ENCODE measurements around the gene DNM1.
"Not testable (repeated sequence)": the region's sequence is repeated elsewhere in the genome, so short reads cannot be mapped to it uniquely, and the experiment has no call there.

Gene DNM1

GRCh38 chr9:128271512-128271911 is 68.3 kb downstream of the DNM1 start:
- no peaks in the 10 kb centered on the region for H3K9me3 ChIP-seq (ENCODE audit: control insufficient read depth, low read length)
- peaks cover 9% of the 10 kb centered on the region for H3K4me1 ChIP-seq (ENCODE audit: control insufficient read depth, insufficient read depth, low read length)
- H3K36me3 ChIP-seq (ENCODE audit: control insufficient read depth, insufficient read depth, low read length), result peaks cover 5% of the 10 kb centered on the region
- no peak overlapping the region for H3K4me3 ChIP-seq (ENCODE audit: low read length)
- no peaks in the 10 kb centered on the region for H3K27me3 ChIP-seq (ENCODE audit: control insufficient read depth, insufficient read depth, low read length)
- no peak overlapping the region for H3K9ac ChIP-seq (ENCODE audit: low read length)

- peak overlapping the region; percentile 93 for H3K4me3 ChIP-seq (ENCODE audit: low read length)
- H3K4me1 ChIP-seq (ENCODE audit: control insufficient read depth, insufficient read depth, low read length), result peaks cover 18% of the 10 kb centered on the region
- no peaks in the 10 kb centered on the region for H3K27me3 ChIP-seq (ENCODE audit: control insufficient read depth, insufficient read depth, low read length)
- no peak overlapping the region for H3K9ac ChIP-seq (ENCODE audit: low read length)
- H3K9me3 ChIP-seq (ENCODE audit: control insufficient read depth, low read length), result no peaks in the 10 kb centered on the region
- no peaks in the 10 kb centered on the region for H3K36me3 ChIP-seq (ENCODE audit: control insufficient read depth, insufficient read depth, low read length)
These were observed 71.1 kb downstream of the DNM1 start for GRCh38 chr9:128274245-128274644.

DNA sequence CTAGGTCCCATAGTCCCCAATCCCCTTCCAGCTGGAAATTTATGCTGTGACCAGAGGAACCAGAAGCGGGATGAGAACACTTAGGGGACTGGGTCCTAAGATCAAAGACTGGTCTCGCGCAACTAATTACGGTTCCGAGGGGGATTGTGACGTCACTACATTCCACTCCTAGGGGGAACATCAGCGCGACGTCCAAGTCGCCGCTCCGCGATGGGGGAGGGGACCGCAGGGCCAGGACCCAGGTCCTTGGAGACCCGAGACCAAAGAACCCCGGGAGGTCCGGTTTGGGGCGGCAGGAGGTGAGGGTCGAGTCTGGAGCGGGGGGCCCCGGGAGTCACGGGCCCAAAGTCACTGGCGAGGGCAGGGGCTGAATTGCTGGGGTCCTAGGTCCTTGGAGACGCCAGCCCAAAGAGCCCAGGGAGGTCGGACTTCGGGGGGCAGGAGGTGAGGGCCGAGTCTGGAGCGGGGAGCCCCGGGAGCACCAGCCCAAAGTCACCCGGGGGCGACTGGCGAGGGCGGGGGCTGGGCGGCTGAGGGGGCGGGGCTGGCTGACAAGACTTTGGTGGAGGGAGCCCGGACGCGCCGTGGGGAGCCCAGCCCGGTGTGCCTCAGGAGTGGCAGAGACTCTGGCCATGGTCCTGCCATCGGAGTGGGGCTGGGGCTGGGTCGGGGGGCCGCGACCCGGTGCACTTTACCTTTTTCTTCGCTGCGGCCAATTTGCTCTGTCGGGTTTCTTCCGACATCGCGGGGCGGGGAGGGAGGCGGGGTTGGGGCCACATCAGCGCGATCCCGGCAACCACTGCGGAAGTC is 72.2 kb downstream of the DNM1 start, which contains the start of gene GOLGA2:
Gene GOLGA2, minus strand, starts transcription at position 810 of the 810 bp plus-strand sequence. Its CDS starts 31 bp downstream, at position 779.
- Histone ChIP-seq H3K36me3 (ENCODE audit: control insufficient read depth, insufficient read depth, low read length) (no peaks in the 10 kb centered on the region), H3K9ac (ENCODE audit: low read length) (peak within 1 kb of the TSS; percentile 94)

GRCh38 chr9:128276008-128276573 is 72.9 kb downstream of the DNM1 start, which contains the start of gene SWI5:
Gene SWI5 (plus strand): TSS chr9:128276276.
- no peaks in the 10 kb centered on the region for H3K27me3 ChIP-seq (ENCODE audit: control insufficient read depth, insufficient read depth, low read length)
- H3K4me1 ChIP-seq (ENCODE audit: control insufficient read depth, insufficient read depth, low read length), result peaks cover 19% of the 10 kb centered on the region
- H3K4me3 ChIP-seq (ENCODE audit: low read length), result peak within 1 kb of the TSS; percentile 93
- H3K9me3 ChIP-seq (ENCODE audit: control insufficient read depth, low read length), result no peaks in the 10 kb centered on the region
- no peaks in the 10 kb centered on the region for H3K36me3 ChIP-seq (ENCODE audit: control insufficient read depth, insufficient read depth, low read length)
- H3K9ac ChIP-seq (ENCODE audit: low read length), result peak within 1 kb of the TSS; percentile 94

More for the DNA sequence above, 72.2 kb downstream of the DNM1 start, which contains the start of gene GOLGA2:
- Histone ChIP-seq H3K4me3 (ENCODE audit: low read length) (peak within 1 kb of the TSS; percentile 93), H3K27me3 (ENCODE audit: control insufficient read depth, insufficient read depth, low read length) (no peaks in the 10 kb centered on the region), H3K4me1 (ENCODE audit: control insufficient read depth, insufficient read depth, low read length) (peaks cover 19% of the 10 kb centered on the region), H3K9me3 (ENCODE audit: control insufficient read depth, low read length) (no peaks in the 10 kb centered on the region)

- no peaks in the 10 kb centered on the region for H3K9me3 ChIP-seq (ENCODE audit: control insufficient read depth, low read length)
These were observed 73.5 kb downstream of the DNM1 start for GRCh38 chr9:128276574-128277270.

DNA sequence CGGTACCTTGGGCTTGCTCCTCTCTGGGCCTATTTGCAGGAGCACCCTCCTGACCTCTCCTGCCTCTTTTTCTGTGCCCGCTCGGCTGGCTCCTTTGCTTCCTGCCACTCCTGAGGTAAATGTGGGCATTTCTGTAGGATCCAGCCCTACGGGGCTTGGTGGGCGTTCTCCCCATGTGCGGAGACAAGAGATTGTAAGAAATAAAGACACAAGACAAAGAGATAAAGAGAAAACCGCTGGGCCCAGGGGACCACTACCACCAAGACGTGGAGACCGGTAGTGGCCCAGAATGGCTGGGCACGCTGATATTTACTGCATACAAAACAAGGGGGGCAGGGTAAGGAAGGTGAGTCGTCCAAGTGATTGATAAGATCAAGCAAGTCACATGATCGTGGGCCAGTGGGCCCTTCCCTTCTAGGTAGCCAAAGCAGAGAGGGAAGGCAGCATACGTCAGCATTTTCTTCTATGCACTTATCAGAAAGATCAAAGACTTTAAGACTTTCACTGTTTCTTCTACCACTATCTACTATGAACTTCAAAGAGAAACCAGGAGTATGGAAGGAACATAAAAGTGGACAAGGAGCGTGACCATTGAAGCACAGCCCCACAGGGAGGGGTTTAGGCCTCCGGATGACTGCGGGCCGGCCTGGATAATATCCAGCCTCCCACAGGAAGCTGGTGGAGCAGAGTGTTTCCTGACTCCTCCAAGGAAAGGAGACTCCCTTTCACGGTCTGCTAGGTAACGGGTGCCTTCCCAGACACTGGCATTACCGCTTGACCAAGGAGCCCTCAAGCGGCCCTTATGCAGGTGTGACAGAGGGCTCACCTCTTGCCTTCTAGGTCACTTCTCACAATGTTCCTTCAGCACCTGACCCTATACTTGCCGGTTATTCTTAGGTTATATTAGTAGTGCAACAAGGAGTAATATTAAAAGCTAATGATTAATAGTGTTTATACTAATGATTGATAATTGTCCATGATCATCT is 76.2 kb downstream of the DNM1 start:
- H3K9ac ChIP-seq (ENCODE audit: low read length); H3K4me3 ChIP-seq (ENCODE audit: low read length); H3K9me3 ChIP-seq (ENCODE audit: control insufficient read depth, low read length); H3K27me3 ChIP-seq (ENCODE audit: control insufficient read depth, insufficient read depth, low read length); H3K36me3 ChIP-seq (ENCODE audit: control insufficient read depth, insufficient read depth, low read length): not testable (repeated sequence)
- peaks cover 12% of the 10 kb centered on the region for H3K4me1 ChIP-seq (ENCODE audit: control insufficient read depth, insufficient read depth, low read length)

More at GRCh38 chr9:128276574-128277270, 73.5 kb downstream of the DNM1 start:
- Histone ChIP-seq H3K9ac (ENCODE audit: low read length) (peak overlapping the region; percentile 92), H3K4me1 (ENCODE audit: control insufficient read depth, insufficient read depth, low read length) (peaks cover 19% of the 10 kb centered on the region), H3K36me3 (ENCODE audit: control insufficient read depth, insufficient read depth, low read length) (no peaks in the 10 kb centered on the region), H3K27me3 (ENCODE audit: control insufficient read depth, insufficient read depth, low read length) (no peaks in the 10 kb centered on the region), H3K4me3 (ENCODE audit: low read length) (peak overlapping the region; percentile 74)

DNA sequence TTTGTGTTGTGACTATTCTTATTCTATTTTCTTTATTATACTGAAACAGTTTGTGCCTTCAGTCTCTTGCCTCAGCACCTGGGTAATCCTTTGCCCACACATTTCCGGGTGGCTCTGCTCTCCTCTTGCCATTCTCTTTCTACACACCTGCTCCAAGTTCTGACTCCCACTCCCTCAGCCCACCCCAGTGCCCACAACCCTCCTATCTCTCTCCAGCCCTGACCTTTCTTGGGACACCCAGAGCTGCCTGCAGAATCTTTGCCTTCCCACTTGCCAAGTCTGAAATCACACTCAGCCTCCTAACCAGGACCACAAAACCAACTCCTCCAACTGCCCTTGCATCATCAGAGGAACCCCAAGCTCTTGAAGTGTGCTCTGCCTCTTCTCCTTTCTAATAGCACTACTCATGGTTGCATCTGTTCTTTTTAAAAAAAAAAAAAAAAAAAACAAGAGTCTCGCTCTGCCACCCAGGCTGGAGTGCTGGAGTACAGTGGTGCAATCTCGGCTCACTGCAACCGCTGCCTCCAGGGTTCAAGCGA is 77.0 kb downstream of the DNM1 start:
- peaks cover 12% of the 10 kb centered on the region for H3K4me1 ChIP-seq (ENCODE audit: control insufficient read depth, insufficient read depth, low read length)
- no peaks in the 10 kb centered on the region for H3K9me3 ChIP-seq (ENCODE audit: control insufficient read depth, low read length)
- H3K9ac ChIP-seq (ENCODE audit: low read length), result no peak overlapping the region
- H3K4me3 ChIP-seq (ENCODE audit: low read length), result no peak overlapping the region
- H3K36me3 ChIP-seq (ENCODE audit: control insufficient read depth, insufficient read depth, low read length), result no peaks in the 10 kb centered on the region
- H3K27me3 ChIP-seq (ENCODE audit: control insufficient read depth, insufficient read depth, low read length), result no peaks in the 10 kb centered on the region

DNA sequence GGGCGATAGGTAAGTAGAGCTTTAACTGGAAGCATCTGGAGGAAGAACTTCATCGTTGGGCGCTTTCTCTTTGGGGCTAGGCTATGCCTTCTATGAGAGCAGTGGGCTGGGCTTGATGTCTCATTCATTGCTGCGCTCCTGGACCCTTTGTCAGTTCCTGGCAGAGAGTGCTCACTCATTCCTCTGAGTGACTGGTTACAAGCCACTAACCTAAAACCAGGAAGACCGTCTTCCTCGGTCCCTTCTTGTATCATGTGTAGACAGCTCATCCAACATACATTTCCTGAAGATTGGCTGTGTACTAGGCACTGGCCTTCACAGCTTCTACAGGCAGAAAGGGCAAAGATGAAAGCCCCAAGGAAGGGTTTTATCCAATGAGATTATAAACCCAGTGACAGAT is 79.3 kb downstream of the DNM1 start:
- Histone ChIP-seq H3K4me3 (ENCODE audit: low read length) (no peak overlapping the region), H3K27me3 (ENCODE audit: control insufficient read depth, insufficient read depth, low read length) (no peaks in the 10 kb centered on the region), H3K9ac (ENCODE audit: low read length) (no peak overlapping the region), H3K4me1 (ENCODE audit: control insufficient read depth, insufficient read depth, low read length) (peaks cover 3% of the 10 kb centered on the region), H3K9me3 (ENCODE audit: control insufficient read depth, low read length) (no peaks in the 10 kb centered on the region), H3K36me3 (ENCODE audit: control insufficient read depth, insufficient read depth, low read length) (peaks cover 10% of the 10 kb centered on the region)

DNA sequence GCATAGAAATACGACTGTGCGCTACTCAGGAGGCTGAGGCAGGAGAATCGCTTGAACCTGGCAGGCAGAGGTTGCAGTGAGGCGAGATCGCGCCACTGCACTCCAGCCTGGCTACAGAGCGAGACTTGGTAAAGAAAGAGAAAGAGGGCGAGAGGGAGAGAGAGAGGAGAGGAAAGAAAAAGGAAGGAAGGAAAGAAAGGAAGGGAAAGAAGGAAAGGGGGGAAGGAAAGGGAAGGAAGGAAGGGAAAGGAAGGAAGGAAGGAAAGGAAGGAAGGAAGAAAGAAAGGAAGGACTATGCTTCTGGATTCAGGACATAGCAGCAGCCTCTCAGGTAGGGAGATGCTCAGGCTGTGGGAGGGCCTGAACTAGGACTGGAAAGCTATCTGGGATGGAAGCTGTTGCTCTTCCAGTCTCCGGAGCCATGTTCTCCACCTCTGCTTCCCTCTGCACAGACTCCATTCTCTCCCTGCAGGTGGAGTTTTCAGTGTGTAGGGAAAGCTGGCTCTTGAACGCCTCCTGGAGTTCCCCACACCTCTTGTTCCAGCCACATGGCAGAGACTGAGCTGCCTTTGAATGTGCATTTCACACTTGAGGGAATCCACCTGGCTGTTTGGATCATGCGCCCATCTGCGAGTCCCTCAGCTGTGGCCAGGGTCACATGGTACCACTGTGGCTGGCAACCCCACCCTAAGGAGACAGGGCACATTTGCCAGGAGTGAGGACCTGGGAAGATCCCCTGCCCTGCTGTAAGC is 82.0 kb downstream of the DNM1 start:
- Histone ChIP-seq H3K9ac (ENCODE audit: low read length) (no peak overlapping the region), H3K36me3 (ENCODE audit: control insufficient read depth, insufficient read depth, low read length) (peaks cover 10% of the 10 kb centered on the region), H3K9me3 (ENCODE audit: control insufficient read depth, low read length) (no peaks in the 10 kb centered on the region), H3K4me1 (ENCODE audit: control insufficient read depth, insufficient read depth, low read length) (no peaks in the 10 kb centered on the region), H3K27me3 (ENCODE audit: control insufficient read depth, insufficient read depth, low read length) (no peaks in the 10 kb centered on the region), H3K4me3 (ENCODE audit: low read length) (no peak overlapping the region)

DNA sequence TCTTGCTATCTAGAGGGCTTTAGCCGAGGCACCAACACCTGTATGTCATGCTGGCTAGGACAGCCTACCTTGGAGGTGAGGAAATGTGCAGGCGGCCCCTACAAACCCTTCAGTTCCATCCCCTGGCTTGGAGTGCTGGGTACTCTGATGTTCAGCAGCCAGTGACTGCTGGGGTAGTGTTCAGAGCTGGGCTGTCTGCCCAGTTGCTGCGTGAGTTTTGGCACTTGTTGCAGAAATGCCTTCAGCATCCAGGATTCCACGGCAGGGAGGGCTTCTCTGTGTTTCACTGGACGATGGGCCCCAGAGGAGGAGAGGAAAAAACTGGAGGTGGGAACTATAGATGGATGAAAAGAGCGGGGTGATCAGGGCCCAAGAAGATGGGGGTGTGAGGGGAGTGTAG is 83.3 kb downstream of the DNM1 start:
- peaks cover 10% of the 10 kb centered on the region for H3K36me3 ChIP-seq (ENCODE audit: control insufficient read depth, insufficient read depth, low read length)
- no peaks in the 10 kb centered on the region for H3K9me3 ChIP-seq (ENCODE audit: control insufficient read depth, low read length)
- H3K4me3 ChIP-seq (ENCODE audit: low read length), result no peak overlapping the region
- H3K27me3 ChIP-seq (ENCODE audit: control insufficient read depth, insufficient read depth, low read length), result no peaks in the 10 kb centered on the region
- H3K4me1 ChIP-seq (ENCODE audit: control insufficient read depth, insufficient read depth, low read length), result no peaks in the 10 kb centered on the region
- H3K9ac ChIP-seq (ENCODE audit: low read length), result no peak overlapping the region

Measured in mucosa of stomach (tissue), 1 donor.